A549 treated with ZK216348 at 1 μM for 4 hours (cell line): ENCODE data around the gene MYO1F. TPM values are rescaled to one million over a fixed set of nuclear protein-coding genes. Genes with fewer than 3 reads are reported as not detected.

Experiments
- total RNA-seq: library from RNA; stranded (reverse); fragments of 200-300 nt; extraction: Qiagen RNA extraction; gene quantifications from 5 replicates; pipeline ENCODE4 v1.2.3, GENCODE V29; 2022; ENCODE audit warnings: low read depth

Gene MYO1F
- 0.24 to 0.45 TPM (median 0.28 TPM) in 5 replicates for total RNA-seq

DNA sequence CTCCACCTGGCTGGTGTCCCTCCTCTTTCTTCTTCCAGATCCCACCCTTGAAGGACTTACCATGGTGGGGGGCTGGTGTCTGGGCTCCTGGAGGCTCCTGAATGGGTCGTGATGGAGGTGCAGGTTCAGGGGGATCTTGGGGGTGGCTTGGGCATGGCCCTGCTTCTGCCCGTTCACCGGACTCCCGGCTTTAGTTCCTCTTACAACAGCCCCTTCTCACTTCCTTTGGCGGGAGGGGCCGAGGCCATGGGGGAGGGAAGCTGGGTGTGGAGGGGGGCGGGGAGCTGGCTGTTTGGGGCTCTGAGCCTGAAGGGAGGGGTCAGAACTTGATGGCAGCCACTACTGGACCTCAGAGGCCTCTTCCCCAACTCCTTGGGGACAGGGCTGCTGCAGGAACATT lies at the start of gene MYO1F:
Gene MYO1F, minus strand, starts transcription at position 196 of the 400 bp plus-strand sequence. Its CDS starts 133 bp downstream, at position 63.

DNA sequence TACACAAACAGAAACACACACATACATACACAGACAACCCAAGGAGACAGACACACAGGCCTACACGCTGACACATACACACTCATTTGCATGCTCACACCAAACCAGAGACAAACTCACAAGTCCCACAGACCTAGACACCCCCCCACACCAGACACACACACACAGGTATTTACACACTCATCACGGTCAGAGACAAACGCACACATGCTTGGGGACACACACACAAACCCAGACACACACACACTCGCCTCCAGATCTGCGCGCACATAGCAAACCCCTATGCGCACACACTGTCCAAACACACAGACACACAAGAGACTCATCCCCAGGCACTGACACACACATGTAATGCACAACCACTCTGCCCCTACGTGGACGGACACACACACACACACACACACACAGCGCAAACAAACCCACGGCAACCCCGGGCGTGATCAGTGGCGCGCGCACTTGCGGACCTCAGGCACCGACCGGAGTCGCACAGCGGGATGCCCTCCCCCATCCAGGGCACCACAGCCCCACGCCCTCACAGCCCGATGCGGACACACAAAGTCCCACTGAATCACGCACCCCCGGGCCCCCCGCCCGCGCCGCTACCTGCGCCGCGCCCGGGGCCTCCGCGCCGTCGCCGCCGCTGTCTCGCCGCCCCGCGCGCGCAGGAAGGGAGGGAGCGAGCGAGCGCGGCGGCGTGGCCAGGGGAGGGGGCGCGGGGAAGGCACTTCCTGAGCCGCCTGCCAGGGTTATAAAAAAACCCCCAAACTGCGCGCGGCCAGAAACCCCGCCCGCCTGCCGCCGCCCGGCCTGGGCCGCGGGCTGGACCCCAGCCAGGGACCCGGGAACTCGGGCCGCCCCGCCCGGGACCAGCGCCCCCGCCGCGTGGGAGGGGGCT lies 33.0 kb upstream of the MYO1F start, which contains the start of gene ADAMTS10:
Gene ADAMTS10, minus strand, starts transcription at position 675 of the 895 bp plus-strand sequence. CDS start 5,005 bp downstream, outside the sequence.

DNA sequence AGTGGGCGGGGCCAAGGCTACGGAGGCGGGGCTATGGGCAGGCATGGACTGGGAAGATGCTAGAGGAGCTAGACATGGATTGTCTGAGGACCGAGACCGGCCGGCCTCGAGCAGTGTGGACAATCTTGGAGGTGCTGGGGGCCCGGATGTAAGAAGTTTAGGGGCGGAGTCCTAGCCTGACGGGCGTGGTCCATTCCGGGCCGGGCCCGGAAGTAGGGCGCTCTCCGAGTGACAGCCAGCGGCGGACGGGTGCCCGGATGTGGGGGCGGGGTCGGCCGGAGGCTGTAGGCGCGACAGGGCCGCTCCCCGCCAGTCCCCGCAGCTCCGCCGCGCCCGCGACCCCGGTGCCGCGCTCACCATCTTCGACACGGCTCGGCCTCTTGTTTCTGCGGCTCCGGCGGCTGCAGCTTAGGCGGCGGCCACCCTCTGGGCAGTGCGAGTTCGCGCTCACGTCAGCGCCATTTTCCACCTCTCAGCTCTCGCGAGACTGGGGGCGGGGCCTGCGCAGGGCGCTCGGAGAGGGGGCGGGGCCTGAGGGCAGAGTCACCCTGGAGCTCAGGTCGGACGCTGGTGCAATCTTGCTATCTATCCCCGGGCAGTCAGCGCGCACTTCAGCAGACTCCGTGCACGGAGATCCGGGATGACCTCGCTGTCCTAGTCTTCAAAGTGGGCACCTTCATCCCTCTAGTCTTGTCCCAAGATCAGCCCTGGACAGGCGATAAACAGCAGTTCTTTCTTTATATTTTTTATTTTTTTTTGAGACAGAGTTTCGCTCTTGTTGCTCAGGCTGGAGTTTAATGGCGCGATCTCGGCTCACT lies 63.3 kb downstream of the MYO1F start, which contains the start of gene ZNF414:
Gene ZNF414, minus strand, starts transcription at position 481 of the 818 bp plus-strand sequence. Its CDS starts 121 bp downstream, at position 360.

Other genes with a start within 250 kb of the MYO1F start
- 2.3 to 6.6 TPM (median 6.0 TPM) in 5 replicates for gene KANK3, start 234.2 kb downstream of the MYO1F start, total RNA-seq
- 297 to 524 TPM (median 412 TPM) in 5 replicates for gene ANGPTL4, start 213.3 kb downstream of the MYO1F start, total RNA-seq
- gene RAB11B, start 187.1 kb downstream of the MYO1F start, total RNA-seq = 86.6 to 98.4 TPM (median 92.1 TPM) in 5 replicates
- gene MARCHF2, start 164.1 kb downstream of the MYO1F start, total RNA-seq = 13.8 to 22.7 TPM (median 16.4 TPM) in 5 replicates
- 247 to 299 TPM (median 251 TPM) in 5 replicates for gene HNRNPM, start 132.5 kb downstream of the MYO1F start, total RNA-seq
- 0.19 to 0.27 TPM (median 0.25 TPM) in 3 of 5 replicates, not detected in the others for gene PRAM1, start 74.8 kb downstream of the MYO1F start, total RNA-seq
- 14.2 to 21.2 TPM (median 19.7 TPM) in 5 replicates for gene ZNF414, start 63.3 kb downstream of the MYO1F start, total RNA-seq
- gene ADAMTS10, start 33.3 kb upstream of the MYO1F start, total RNA-seq = 9.0 to 19.4 TPM (median 15.3 TPM) in 5 replicates
- not detected in 5 replicates for gene NFILZ, start 53.2 kb upstream of the MYO1F start, total RNA-seq
- gene ACTL9, start 121.4 kb upstream of the MYO1F start, total RNA-seq = not detected in 5 replicates
- not detected in 5 replicates for gene OR2Z1, start 144.2 kb upstream of the MYO1F start, total RNA-seq